Esophagus (tissue), 2 donors: ENCODE results near the gene KCNQ2. TPM values are rescaled to one million over a fixed set of nuclear protein-coding genes. Genes with fewer than 3 reads are reported as not detected.

Source experiments
- H3K27ac ChIP-seq, 2 donors: one replicate each; pipeline ENCODE4 v1.5.1; 2013; ENCODE audit warnings: low read depth in 2 of 2, mild to moderate bottlenecking in 2 of 2, inconsistent platforms in 1 of 2, low read length in 1 of 2, moderate library complexity in 1 of 2
- H3K27me3 ChIP-seq, 2 donors: one replicate each; pipeline ENCODE4 v1.6.1; 2013; ENCODE audit warnings: low read length in 2 of 2, control low read depth in 1 of 2, mild to moderate bottlenecking in 1 of 2; ENCODE audit not compliant: insufficient read depth in 2 of 2, control insufficient read depth in 1 of 2
- H3K36me3 ChIP-seq, 2 donors: one replicate each; pipeline ENCODE4 v1.6.1; 2013; ENCODE audit warnings: low read length in 1 of 2; ENCODE audit not compliant: control insufficient read depth in 2 of 2, insufficient read depth in 2 of 2
- H3K4me1 ChIP-seq, 2 donors: one replicate each; pipeline ENCODE4 v1.6.1; 2013; ENCODE audit warnings: low read length in 1 of 2; ENCODE audit not compliant: control insufficient read depth in 2 of 2, insufficient read depth in 2 of 2
- H3K4me3 ChIP-seq, 2 donors: one replicate each; pipeline ENCODE4 v1.5.1; 2013; ENCODE audit warnings: low read length in 2 of 2, mild to moderate bottlenecking in 2 of 2, low read depth in 1 of 2, moderate library complexity in 1 of 2
- H3K9me3 ChIP-seq, 2 donors: one replicate each; pipeline ENCODE4 v1.6.1; 2013; ENCODE audit warnings: mild to moderate bottlenecking in 2 of 2, low read depth in 1 of 2, low read length in 1 of 2, moderate library complexity in 1 of 2; ENCODE audit not compliant: control insufficient read depth in 2 of 2, insufficient read depth in 1 of 2
- WGBS, 2 donors: extraction: QIAGEN DNeasy Blood & Tissue Kit; methylation state at CpG; one replicate each; pipeline ENCODE4 v1.1.7; 2013; 5-methylcytosine and 5-hydroxymethylcytosine counted together
- polyA plus RNA-seq, 2 donors: library from polyadenylated mRNA; stranded (reverse); fragments of 200-250 nt; gene quantifications; one replicate each; pipeline ENCODE4 v1.2.3, GENCODE V29; 2013
- donor health status: healthy with polysubstance abuse.
- donor health status: Bipolar disorder and iron deficiency.

KCNQ2 gene
- polyA plus RNA-seq, 2 donors: 0.01 to 0.06 TPM

GRCh38 chr20:63459070-63459380, 13.4 kb downstream of the KCNQ2 start:
- Histone ChIP-seq H3K4me1 (no peaks in the 10 kb centered on the region), H3K27ac (no peak overlapping the region), H3K27me3 (peaks cover 0 to 12% of the 10 kb centered on the region in 2 donors), H3K9me3 (peaks cover 0 to 3% of the 10 kb centered on the region in 2 donors), H3K4me3 (no peak overlapping the region), H3K36me3 (no peaks in the 10 kb centered on the region)
- WGBS, 2 donors: 79 to 80% methylated on average over 17 of the region's 17 CpGs

GRCh38 chr20:63458170-63459069, 14.0 kb downstream of the KCNQ2 start:
- Histone ChIP-seq H3K36me3 (no peaks in the 10 kb centered on the region), H3K27ac (no peak overlapping the region), H3K4me3 (no peak overlapping the region), H3K4me1 (no peaks in the 10 kb centered on the region), H3K27me3 (peaks cover 0 to 14% of the 10 kb centered on the region in 2 donors), H3K9me3 (peaks cover 0 to 3% of the 10 kb centered on the region in 2 donors)
- WGBS, 2 donors: 87% methylated on average over 36 of the region's 36 CpGs

GRCh38 chr20:63457737-63458136, 14.7 kb downstream of the KCNQ2 start:
- H3K9me3 ChIP-seq: peaks cover 0 to 3% of the 10 kb centered on the region in 2 donors
- H3K4me3 ChIP-seq: no peak overlapping the region
- H3K27ac ChIP-seq: no peak overlapping the region
- 29 to 35% methylated on average over 15 to 17 of the region's 17 CpGs for WGBS, 2 donors
- H3K36me3 ChIP-seq: no peaks in the 10 kb centered on the region
- peaks cover 0 to 16% of the 10 kb centered on the region in 2 donors for H3K27me3 ChIP-seq
- no peaks in the 10 kb centered on the region for H3K4me1 ChIP-seq

GRCh38 chr20:63456429-63457284, 15.8 kb downstream of the KCNQ2 start:
- H3K4me3 ChIP-seq: no peak overlapping the region
- H3K27ac ChIP-seq: no peak overlapping the region
- peaks cover 0 to 3% of the 10 kb centered on the region in 2 donors for H3K9me3 ChIP-seq
- H3K4me1 ChIP-seq: no peaks in the 10 kb centered on the region
- no peaks in the 10 kb centered on the region for H3K36me3 ChIP-seq
- H3K27me3 ChIP-seq: peaks cover 0 to 15% of the 10 kb centered on the region in 2 donors
- WGBS, 2 donors: 48 to 56% methylated on average over 40 of the region's 40 CpGs

GRCh38 chr20:63455568-63455859, 16.9 kb downstream of the KCNQ2 start:
- 79 to 81% methylated on average over 6 to 10 of the region's 10 CpGs for WGBS, 2 donors
- no peak overlapping the region for H3K4me3 ChIP-seq
- no peak overlapping the region for H3K27ac ChIP-seq
- H3K9me3 ChIP-seq: peaks cover 0 to 3% of the 10 kb centered on the region in 2 donors
- peaks cover 0 to 15% of the 10 kb centered on the region in 2 donors for H3K27me3 ChIP-seq
- no peaks in the 10 kb centered on the region for H3K36me3 ChIP-seq
- no peaks in the 10 kb centered on the region for H3K4me1 ChIP-seq

GRCh38 chr20:63454731-63455567, 17.5 kb downstream of the KCNQ2 start:
- H3K36me3 ChIP-seq: no peaks in the 10 kb centered on the region
- H3K4me3 ChIP-seq: no peak overlapping the region
- H3K4me1 ChIP-seq: no peaks in the 10 kb centered on the region
- peaks cover 0 to 3% of the 10 kb centered on the region in 2 donors for H3K9me3 ChIP-seq
- H3K27ac ChIP-seq: no peak overlapping the region
- peaks cover 0 to 15% of the 10 kb centered on the region in 2 donors for H3K27me3 ChIP-seq
- 36 to 43% methylated on average over 33 to 35 of the region's 35 CpGs for WGBS, 2 donors

- Histone ChIP-seq H3K9me3 (no peaks in the 10 kb centered on the region), H3K27me3 (peaks cover 0 to 11% of the 10 kb centered on the region in 2 donors), H3K4me1 (no peaks in the 10 kb centered on the region), H3K4me3 (no peak overlapping the region), H3K27ac (no peak overlapping the region), H3K36me3 (no peaks in the 10 kb centered on the region)
- WGBS, 2 donors: 44 to 51% methylated on average over 46 of the region's 46 CpGs
These were observed 19.5 kb downstream of the KCNQ2 start for GRCh38 chr20:63452821-63453523.

GRCh38 chr20:63452341-63452740, 20.1 kb downstream of the KCNQ2 start:
- Histone ChIP-seq H3K4me1 (no peaks in the 10 kb centered on the region), H3K36me3 (no peaks in the 10 kb centered on the region), H3K27me3 (peaks cover 0 to 13% of the 10 kb centered on the region in 2 donors), H3K4me3 (no peak overlapping the region), H3K27ac (no peak overlapping the region), H3K9me3 (no peaks in the 10 kb centered on the region)
- 82 to 87% methylated on average over 20 of the region's 20 CpGs for WGBS, 2 donors

- 86 to 89% methylated on average over 17 of the region's 17 CpGs for WGBS, 2 donors
- Histone ChIP-seq H3K36me3 (no peaks in the 10 kb centered on the region), H3K27ac (no peak overlapping the region), H3K9me3 (no peaks in the 10 kb centered on the region), H3K27me3 (peaks cover 0 to 13% of the 10 kb centered on the region in 2 donors), H3K4me3 (no peak overlapping the region), H3K4me1 (no peaks in the 10 kb centered on the region)
These were observed 20.6 kb downstream of the KCNQ2 start for GRCh38 chr20:63451821-63452220.
